ENCODE data around the gene ANK2.
"Not testable (repeated sequence)": the region's sequence is repeated elsewhere in the genome, so short reads cannot be mapped to it uniquely, and the experiment has no call there.

The ANK2 gene

DNA sequence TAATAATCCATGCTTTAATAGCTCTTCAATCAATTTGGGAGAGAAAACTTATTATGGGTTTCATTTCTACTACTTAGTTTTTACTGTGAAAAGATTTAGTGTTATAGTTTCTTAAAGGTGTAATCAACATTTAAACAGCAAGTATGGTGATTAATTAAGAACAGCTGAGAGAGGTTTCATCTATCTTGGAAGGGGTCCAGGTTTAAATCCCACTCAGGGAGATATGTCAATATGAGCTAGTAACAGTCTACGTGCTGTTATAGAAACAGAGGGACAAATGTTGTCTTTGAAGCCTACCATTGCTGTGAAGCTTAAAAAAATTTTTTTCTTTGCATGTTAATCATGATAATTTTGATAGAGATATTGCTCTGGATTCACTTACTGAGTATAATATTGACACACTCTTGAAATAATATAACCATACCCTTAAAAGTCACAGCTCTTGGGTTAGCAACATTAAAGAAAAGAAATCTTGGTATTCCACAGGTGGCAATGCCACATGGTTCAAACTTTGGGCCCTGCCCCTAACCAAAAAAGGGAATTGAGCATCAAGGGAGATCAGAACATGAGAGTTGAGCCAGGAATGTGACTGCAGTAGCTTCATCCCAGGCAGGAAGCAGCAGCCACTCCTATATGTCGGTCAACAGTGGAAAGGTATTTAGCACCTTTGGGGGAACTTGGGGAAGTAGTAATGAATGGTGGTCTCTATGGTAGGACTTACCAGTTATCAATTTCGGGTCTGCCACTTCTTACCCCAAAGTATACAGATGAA is 107.8 kb downstream of the ANK2 start:
- DNase-seq: no peak

DNA sequence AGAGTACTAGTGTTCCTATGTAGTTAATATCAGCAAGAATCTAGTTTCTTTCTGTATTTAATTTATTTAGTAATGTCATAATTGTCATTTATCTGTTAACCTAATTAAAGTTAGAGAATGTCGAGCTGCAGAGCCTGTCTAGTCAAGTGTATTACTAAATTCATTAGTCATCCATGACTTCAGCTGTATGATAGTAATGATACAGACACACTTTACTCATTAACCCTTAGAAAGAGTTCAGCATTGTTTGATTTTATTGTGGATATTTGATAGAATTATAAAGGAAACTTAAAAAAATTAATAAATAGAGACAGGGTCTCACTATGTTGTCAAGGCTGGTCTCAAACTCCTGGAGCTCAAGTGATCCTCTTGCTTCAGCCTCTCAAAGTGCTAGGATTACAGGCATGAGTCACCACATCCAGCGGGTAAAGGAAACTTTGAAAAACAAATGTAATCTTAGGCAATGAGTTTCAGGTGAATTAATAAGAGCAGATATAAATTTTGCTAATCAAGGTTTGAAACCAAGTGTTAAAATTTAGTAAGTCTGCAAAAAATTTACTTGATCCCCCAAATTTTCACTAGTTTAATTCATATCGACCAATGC is 110.6 kb downstream of the ANK2 start:
- DNase-seq: no peak

DNA sequence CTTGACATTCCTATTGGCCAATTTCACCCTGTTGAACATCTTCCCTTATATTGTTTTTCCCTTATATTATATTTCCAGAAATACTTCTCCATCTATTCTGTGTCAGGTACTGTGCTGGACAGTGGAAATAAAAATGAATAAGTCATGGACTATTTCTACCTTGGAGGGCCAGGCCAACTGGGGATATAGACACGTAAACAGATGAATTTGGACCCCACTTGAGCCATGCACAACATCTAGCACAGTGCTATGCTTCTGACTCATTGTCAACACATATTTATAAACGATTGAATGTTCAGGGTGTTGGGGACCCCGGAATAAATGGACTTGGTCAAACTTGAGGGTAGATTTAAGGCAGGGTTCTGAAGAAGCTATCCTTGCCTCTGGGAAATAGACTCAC is 111.1 kb downstream of the ANK2 start:
- DNase-seq: no peak

DNA sequence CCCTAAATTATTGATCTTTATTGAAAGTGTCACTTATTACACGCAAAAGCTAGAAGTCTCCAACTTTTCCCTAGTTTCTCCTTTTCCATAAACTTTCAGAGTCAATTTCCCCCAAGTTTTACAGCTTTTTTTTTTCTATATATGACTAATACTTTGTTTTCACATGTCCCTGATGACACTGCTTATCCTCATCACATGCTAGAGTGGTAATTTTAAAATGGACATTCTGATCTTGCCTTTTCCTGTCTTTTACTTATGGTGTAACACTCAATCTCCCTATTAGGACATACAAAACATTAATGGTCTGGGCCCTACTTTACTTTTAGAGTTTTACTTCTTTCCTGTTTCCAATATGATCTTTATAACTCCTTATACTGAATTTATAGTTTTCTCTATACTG is 112.6 kb downstream of the ANK2 start:
- DNase-seq: no peak

DNA sequence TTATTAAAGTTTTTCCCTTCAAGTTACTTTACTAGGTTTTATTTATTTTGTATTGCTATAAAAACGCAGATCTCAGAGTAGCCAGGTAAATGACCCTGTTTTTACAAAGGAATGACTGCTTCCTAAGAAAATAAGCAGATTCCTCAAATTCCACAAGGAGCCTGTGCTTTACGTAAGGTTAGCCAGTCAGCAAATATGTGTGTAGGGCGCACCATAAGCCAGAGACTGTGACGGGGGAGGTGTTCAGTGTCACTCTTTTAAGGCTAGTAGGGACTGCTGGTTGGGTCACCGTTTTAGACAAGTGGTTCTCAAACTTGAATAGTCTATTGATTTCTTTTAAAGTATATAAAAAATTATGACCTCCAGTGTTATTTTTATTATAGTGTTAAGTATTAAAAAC is 119.9 kb downstream of the ANK2 start:
- DNase-seq: no peak

DNA sequence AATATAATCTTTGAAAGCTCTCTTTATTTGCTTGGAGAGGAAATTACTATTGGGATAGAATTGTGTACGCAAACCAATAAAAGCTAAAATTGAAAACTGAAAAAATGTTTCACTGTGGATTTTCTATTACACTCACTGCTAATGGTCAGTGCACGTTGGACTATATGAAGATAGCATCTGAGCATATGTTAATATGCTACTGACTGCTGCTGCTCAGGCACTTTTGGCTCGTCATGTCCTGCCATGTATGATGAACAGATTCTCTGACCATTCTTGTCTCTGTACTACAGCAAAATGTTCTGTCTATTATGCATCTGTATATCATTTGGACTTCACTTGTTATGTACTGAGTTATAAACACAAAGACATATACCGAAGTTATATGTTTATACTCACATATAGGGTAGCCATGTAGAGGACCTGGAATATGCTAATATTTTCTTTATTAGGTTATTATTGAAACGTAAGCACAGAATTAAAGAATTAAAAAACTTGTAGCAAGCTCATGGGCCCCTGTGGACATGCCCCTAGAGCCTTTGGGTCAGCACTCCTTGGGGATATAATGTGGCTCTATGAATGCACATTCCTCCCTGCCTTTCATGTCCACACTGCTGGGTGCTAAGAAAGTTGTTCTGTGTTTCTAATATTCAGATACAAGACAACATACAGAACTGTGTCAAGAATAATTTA is 120.8 kb downstream of the ANK2 start:
- DNase-seq: no peak

DNA sequence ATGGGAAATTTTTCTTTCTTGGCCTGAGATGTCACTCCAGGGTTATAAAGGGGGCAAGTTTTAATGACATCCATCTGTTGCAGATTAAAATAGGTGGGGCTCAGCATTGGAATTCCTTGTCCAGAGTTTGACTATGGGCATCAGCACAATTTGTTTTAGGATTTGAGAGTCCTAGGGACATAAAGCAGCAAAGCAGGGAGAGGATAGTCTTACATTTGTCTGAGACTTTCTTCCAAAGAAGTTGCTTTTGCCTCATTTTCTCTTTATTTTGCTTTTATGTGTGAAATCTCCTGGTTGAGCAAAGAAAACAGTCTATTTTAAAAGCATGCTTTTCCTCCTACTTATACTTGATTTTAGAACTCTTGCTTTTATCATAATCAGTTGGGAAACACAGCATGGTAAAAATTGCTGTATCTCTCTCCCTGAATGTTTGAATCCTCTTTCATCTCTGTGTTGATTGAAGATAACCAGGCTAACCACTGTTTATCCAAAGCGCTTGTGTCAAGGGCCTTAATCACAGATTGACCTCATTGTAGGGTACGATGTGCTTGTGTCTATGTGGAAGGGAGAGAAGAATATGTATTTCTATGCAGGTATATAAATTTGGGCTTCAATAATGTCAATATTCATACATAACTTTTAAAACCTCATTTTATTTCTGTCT is 121.5 kb downstream of the ANK2 start:
- no peak for DNase-seq

DNA sequence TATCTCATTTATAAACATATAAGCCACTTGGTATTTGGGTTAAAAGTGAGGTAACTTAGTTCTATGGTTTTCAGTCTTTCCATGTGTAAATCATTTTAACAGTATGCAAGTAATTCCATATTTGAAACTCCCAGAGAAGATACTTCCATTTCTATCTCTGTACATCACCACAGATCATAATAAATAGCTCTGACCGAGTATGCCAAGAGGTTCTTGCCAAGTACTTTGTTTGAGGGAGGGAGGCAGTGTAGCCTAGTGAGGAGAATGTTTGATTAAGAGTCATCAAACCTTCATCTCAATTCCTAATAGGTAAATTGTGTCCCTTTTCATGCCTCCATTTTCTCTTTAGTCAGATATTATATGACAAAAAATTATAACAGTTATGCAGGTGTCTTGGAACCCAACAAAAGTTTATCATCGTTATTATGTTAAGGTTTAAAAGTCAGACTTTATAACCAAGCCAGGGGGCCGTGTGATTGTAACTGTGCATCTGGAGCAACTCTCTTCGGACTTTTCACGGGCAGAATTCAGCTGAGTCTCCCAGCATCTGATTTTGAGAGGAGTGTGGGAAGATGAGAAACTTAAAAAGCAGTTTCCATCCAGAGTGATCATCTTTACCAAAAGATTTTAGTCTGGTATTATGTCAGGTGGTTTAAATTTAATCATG is 123.8 kb downstream of the ANK2 start:
- no peak for DNase-seq

DNA sequence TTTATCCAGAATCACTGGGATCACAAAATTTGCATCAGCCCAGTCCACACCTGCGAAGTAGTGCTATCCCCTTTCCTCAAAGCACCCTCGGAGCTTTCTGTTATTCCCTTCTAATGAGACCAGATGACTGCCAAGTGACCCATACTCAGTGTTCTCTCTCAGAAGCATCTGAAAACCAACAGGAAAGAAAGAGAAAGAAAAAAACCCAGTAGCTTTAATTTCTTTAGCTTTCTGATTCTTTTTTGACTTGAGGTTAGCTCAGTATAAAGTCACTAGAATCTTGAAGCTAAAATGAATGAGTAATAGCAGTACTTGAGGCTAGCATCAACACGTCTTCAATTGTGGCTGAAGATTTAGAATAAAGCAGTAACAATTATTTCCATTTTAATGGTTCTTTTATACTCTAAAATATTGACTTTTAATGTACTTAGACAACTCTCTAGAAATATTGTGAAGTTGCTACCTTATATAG is 124.4 kb downstream of the ANK2 start:
- DNase-seq: no peak

DNA sequence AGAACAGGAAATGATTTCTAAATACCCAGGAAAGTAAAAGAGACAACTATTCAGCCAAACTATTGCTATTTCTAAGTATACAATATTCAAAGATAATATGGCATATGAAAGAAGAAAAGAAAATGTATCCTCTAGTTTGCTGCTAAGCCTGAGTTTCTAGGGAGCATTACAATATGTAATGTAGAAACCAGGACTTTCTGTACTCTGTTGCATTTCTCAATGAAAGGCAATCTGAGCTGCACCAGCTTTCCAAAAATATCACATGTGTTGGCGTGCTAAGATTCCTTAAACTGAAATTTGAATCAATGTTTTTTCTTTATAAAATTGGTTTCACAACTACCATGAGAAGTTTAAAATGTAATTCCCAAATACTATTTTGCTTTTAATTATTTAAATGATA is 129.6 kb downstream of the ANK2 start:
- DNase-seq: no peak

DNA sequence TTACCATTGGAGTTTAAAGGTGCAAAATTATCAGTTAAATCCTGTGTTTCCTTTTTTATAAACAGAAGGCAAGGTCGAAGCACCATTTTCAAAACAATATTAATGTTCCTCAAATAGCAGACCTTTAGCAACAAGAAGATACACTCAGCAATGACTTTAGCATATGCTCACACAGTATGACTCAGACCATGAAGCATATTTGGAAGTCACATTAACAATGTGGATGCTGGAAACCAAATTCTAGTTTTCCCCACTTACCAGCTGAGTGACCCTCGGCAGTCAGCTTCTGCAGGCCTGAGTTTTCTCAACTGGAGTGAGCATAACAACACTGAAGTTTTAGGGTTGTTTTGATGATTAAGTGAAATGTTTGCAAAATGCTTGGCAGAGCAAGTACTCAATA is 130.5 kb downstream of the ANK2 start:
- no peak for DNase-seq

DNA sequence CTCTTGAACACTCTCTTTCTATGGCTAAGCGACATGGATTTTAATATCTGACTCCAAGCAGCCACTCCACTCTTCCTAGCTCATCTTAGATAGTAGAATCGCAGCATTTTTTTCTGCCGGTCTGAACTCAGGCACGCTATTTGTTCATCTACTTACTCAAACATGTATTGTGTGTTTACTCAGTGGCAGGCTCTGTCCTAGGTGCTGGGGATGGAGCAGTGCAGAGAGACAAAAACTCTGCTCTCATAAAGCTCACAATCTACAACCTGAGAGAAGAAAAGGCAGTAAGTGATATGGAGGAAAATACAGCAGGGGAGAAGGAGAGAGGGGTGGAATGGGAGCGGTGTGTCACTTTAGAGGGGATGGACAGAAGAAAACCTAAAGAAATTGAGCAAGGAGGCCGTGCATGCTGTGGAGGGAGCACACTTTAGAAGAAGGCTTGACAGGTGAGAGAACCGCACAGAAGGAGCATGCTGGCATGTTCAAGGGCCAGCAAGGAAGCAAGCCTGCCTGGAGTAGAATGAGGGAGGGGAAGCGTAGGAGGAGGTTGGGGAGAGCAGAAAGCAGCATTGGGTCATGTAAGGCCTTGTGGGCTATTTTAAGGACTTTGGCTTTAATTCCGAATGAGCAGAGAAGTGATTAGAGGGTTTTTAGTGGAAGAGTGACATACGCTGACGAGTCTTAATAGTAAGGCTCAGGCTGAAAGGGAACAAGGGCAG is 132.0 kb downstream of the ANK2 start:
- no peak for DNase-seq

DNA sequence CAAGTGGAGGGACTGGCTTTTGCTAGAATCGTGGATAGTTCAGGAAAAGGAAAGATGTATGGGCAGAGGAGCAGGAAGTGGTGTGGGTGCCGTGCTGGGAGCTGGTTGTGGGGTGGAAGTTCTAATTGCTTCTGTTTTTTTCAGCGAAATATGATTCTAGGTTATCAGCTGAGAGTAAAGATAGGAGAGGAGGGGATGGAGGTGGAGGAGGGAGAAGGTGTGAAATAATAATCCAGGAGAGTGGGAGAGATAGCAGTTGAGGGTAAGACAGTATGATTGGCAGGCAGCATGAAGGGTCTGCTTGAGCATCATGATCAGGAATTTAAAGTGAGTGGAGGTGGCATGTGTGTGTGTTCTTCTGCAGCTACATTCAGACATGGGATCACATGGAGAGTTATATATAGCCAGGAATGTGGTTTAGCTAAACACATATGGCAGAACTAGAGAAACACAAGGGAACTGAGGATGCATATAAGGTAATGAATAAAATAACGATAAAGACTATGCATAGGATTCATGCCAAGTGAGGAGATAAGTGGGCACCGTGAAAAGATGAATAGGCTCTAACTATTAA is 133.7 kb downstream of the ANK2 start:
- no peak for DNase-seq

DNA sequence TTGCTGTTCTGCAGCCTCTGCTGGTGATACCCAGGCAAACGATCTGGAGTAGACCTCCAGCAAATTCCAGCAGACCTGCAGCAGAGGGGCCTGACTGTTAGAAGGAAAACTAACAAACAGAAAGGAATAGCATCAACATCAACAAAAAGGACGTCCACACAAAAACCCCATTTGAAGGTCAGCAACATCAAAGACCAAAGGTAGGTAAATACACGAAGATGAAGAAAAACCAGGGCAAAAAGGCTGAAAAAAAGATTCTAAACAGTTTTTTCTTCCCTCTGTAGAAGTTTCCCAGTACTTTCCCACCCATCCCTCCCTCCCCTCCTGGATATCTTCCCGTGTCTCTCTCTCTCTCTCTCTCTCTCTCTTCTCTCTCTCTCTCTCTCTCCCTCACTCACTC is 136.8 kb downstream of the ANK2 start:
- DNase-seq: not testable (repeated sequence)

DNA sequence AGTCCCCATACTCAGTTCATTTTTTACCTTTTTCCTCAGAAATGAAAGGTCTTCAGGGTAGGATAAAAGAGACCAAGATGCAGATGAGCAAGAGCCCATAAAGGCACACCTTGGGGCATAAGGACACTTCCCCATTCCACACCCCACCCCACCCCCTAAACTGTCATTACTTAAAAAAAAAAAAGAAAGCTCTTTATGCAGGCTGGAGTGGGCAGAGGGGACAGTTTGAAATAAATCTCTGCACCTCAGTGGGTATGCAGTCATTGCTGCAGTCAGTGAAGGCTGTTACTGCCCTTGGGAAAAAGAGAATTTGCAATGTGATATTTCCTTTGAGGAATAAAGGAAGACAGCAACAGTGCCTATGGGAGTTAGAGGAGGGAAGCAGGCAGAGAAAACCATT is 137.5 kb downstream of the ANK2 start:
- DNase-seq: no peak

DNA sequence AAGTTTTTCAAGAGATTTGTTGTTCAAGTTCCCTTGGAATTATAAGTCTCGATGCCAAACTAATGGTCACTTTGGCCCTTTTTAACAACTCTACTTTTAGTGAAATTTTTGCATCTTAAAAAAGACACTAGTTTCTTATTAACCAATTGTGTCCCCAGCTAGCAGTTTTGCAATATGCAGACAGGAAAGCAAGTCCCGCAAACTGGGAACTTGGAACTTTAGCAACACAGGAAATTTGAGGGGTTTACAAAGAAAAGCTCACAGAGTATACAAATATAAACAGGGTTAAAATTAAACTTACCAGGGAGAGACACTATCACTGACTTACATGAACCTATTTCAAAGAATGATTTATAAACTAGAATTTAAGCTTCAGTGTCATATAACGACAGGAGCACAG is 137.9 kb downstream of the ANK2 start:
- no peak for DNase-seq

DNA sequence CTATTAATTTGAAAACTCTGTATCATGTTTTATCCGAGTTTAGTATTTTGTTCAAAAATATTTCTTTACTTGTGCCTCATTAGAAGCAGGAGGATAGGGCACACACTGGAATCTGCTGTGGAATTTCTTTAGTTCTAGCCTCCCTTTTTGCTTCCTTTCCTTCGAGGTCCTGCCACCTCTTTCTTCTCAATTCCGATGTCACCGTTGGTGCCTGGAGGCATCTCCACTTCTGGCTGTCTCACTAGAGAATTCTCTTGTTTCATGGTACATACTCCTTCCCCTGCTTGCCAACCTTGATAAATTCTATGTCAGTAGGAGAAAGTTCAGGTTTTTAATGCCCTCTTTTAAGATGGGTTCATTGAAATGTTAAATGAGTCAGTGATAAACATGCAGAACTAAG is 140.1 kb downstream of the ANK2 start:
- DNase-seq: no peak

DNA sequence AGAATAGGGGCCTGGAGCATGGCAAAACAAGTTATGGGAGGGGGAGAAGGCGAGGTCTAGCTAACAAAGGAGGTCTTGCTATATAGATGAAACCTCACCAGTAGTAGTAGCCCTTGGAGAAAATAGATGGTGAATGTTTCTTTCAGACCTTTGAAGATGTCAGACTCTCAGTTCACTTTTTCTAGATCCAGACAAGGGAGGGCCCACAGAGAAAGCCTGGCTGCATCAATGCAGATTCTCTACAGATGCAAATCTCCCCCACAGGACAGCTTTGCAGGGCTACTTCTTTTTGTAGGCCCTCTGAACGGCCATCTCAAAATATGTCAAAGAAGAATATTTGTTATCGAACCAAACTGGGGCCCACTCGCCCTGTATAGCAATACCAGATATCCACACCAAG is 159.7 kb downstream of the ANK2 start:
- DNase-seq: no peak

DNA sequence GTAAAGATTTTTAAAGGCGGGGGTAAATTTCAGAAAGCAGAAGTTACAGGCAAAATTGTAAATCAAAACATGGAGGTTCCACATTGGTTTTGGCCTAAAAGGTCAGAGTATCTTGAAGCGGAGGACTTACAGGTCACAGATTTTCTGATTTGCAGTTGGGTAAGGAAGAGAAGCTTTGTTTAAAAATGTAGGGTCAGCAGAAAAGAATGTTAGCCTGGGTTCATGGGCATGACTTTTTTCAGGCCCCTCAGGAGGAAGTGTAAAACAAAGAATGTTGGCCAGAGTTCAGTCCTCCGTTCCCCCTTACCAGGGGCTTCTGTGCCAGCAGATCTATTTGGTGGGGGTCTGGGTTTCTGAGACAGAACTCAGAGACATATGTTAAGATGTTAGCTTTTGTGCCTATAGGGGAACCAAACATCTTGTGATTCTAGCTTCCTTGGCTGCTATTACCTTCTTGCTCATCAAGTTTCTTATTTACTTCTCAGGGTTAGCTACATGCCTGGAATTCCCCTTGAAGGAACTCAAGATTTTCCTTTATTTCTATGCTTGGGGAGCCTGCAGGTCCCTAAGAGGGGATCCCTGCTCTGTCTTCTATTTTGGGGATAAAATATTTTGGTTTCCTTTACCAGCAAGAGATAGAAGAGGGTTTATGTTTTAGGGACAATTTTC is 160.3 kb downstream of the ANK2 start:
- DNase-seq: no peak

DNA sequence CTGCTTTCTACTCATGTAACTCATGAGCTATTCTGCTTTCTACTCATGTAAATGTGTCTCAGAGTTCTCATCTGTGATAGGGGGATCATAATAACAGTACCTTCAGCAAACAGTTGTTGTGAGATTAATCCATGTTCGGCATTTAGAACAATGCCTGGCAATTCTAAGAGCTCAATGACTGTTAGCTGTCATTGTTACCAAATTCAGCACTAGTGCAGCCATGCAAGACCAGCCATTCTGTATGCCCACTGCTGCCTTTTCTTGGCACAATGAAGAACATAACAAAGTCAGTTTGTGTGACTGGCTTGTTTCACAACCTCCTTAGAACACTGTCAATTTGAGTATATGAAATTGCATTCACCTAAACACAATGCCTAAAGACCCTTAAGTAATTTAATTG is 163.2 kb downstream of the ANK2 start:
- no peak for DNase-seq

DNA sequence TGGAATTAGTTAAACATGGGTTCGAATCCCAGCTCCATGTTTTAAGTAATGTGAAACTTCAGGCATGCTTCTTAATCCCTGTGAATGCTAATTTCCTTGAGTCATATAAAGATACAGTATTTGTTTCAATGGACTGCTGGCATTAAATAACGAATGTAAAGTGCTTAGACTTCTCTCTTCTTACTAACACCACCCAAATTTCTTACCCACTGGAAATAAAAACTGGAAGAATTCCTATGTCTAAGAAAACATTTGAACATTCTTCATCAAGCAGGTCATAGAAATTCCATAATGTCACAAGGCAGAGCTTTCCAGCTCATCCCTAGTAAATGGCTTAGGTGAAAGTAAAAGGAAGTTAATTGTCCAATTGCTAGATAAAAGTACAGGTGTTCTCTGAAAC is 172.5 kb downstream of the ANK2 start:
- DNase-seq: no peak
